Mesenchymal stem cell (in vitro differentiated cells and primary cell): ENCODE data around the gene ZNF366.

ENCODE experiments used
- DNase-seq: peaks from one replicate; pipeline ENCODE4 v3.0.0-alpha.2; 2013
- H2AFZ ChIP-seq: one replicate; pipeline ENCODE4 v1.6.1; 2013; ENCODE audit warnings: low read depth, mild to moderate bottlenecking, control low read depth, inconsistent platforms, low read length, moderate library complexity
- H2AK5ac ChIP-seq: 2 replicates; pipeline ENCODE4 v1.6.1; 2013; ENCODE audit warnings: low read length, moderate library complexity, mild to moderate bottlenecking, inconsistent platforms; ENCODE audit not compliant: severe bottlenecking
- H2BK120ac ChIP-seq: one replicate; pipeline ENCODE4 v1.6.1; 2013; ENCODE audit warnings: low read depth, mild to moderate bottlenecking, inconsistent platforms, low read length, moderate library complexity
- H2BK12ac ChIP-seq, 2 experiments: one replicate each; pipeline ENCODE4 v1.6.1; 2013; ENCODE audit warnings: inconsistent platforms in 2 of 2, low read length in 2 of 2, mild to moderate bottlenecking in 2 of 2, moderate library complexity in 2 of 2, control low read depth in 1 of 2
- H2BK15ac ChIP-seq: one replicate; pipeline ENCODE4 v1.6.1; 2013; ENCODE audit warnings: mild to moderate bottlenecking, low read depth, inconsistent platforms; ENCODE audit not compliant: poor library complexity, severe bottlenecking
- H2BK5ac ChIP-seq: 2 replicates; pipeline ENCODE4 v1.6.1; 2013; ENCODE audit warnings: low read depth, mild to moderate bottlenecking, low read length, control low read depth, inconsistent platforms; ENCODE audit not compliant: poor library complexity, severe bottlenecking
- H3K14ac ChIP-seq, 2 experiments: one replicate each; pipeline ENCODE4 v1.6.1; 2013; ENCODE audit warnings: inconsistent platforms in 2 of 2, low read length in 2 of 2, control low read depth in 1 of 2, mild to moderate bottlenecking in 1 of 2, moderate library complexity in 1 of 2
- H3K18ac ChIP-seq, 2 experiments: one replicate each; pipeline ENCODE4 v1.6.1; 2013; ENCODE audit warnings: inconsistent platforms in 2 of 2, low read length in 2 of 2, control low read depth in 1 of 2, low read depth in 1 of 2, mild to moderate bottlenecking in 1 of 2
- H3K23ac ChIP-seq, 2 experiments: one replicate each; pipeline ENCODE4 v1.6.1; 2013; ENCODE audit warnings: inconsistent platforms in 2 of 2, low read length in 2 of 2, mild to moderate bottlenecking in 2 of 2, moderate library complexity in 2 of 2, control low read depth in 1 of 2
- H3K27ac ChIP-seq: 2 replicates; pipeline ENCODE4 v1.5.1; 2013; ENCODE audit warnings: mild to moderate bottlenecking, moderate library complexity, low read length, control low read depth, inconsistent platforms; ENCODE audit not compliant: poor library complexity, severe bottlenecking
- H3K27me3 ChIP-seq, 2 experiments: 2 replicates each; pipeline versions ENCODE4 v1.6.1 to v1.7.0; 2013; ENCODE audit warnings: low read length in 2 of 2, mild to moderate bottlenecking in 2 of 2, moderate library complexity in 2 of 2, control low read depth in 1 of 2, inconsistent platforms in 1 of 2; ENCODE audit not compliant: control insufficient read depth in 1 of 2, insufficient read depth in 1 of 2
- H3K36me3 ChIP-seq, 2 experiments: 2 replicates each; pipeline versions ENCODE4 v1.6.1 to v1.7.0; 2013; ENCODE audit warnings: low read length in 2 of 2, control low read depth in 1 of 2, inconsistent platforms in 1 of 2, low read depth in 1 of 2, mild to moderate bottlenecking in 1 of 2; ENCODE audit not compliant: insufficient read depth in 2 of 2, control insufficient read depth in 1 of 2
- H3K4ac ChIP-seq, 2 experiments: one replicate each; pipeline ENCODE4 v1.6.1; 2013; ENCODE audit warnings: inconsistent platforms in 2 of 2, low read length in 2 of 2, mild to moderate bottlenecking in 2 of 2, moderate library complexity in 2 of 2, control low read depth in 1 of 2, low read depth in 1 of 2
- H3K4me1 ChIP-seq: 2 replicates; pipeline ENCODE4 v1.6.1; 2013; ENCODE audit warnings: low read depth, low read length, control low read depth; ENCODE audit not compliant: control insufficient read depth, insufficient read depth
- H3K4me2 ChIP-seq: 2 replicates; pipeline ENCODE4 v1.6.1; 2013; ENCODE audit warnings: low read length, mild to moderate bottlenecking, inconsistent platforms; ENCODE audit not compliant: poor library complexity, severe bottlenecking
- H3K4me3 ChIP-seq, 2 experiments: 2 replicates each; pipeline versions ENCODE4 v1.5.1 to v1.7.0; 2013; ENCODE audit warnings: low read length in 2 of 2, mild to moderate bottlenecking in 2 of 2, control low read depth in 1 of 2, low read depth in 1 of 2; ENCODE audit not compliant: insufficient read depth in 1 of 2
- H3K79me1 ChIP-seq: replicated peaks from 2 replicates; pipeline ENCODE4 v1.6.1; 2013; ENCODE audit warnings: mild to moderate bottlenecking, control low read depth, low read length, inconsistent platforms; ENCODE audit not compliant: poor library complexity, severe bottlenecking
- H3K9ac ChIP-seq: 2 replicates; pipeline ENCODE4 v1.7.0; 2013; ENCODE audit warnings: mild to moderate bottlenecking, low read length, moderate library complexity
- H3K9me3 ChIP-seq: 2 replicates; pipeline ENCODE4 v1.7.0; 2013; ENCODE audit warnings: mild to moderate bottlenecking, low read length; ENCODE audit not compliant: control insufficient read depth
- H4K8ac ChIP-seq: one replicate; pipeline ENCODE4 v1.6.1; 2013; ENCODE audit warnings: inconsistent platforms, mild to moderate bottlenecking, low read length, moderate library complexity
- H4K91ac ChIP-seq: one replicate; pipeline ENCODE4 v1.6.1; 2013; ENCODE audit warnings: mild to moderate bottlenecking, low read length, inconsistent platforms
- WGBS: methylation state at CpG from one replicate; pipeline ENCODE4 v1.1.7; 2013; ENCODE audit warnings: mixed read lengths; 5-methylcytosine and 5-hydroxymethylcytosine counted together

The ZNF366 gene

GRCh38 chr5:72418271-72418670 lies 88.9 kb downstream of the ZNF366 start:
- H2BK5ac ChIP-seq: no peak overlapping the region
- no peak overlapping the region for H2AFZ ChIP-seq
- DNase-seq: no peak
- no peak overlapping the region for H2BK12ac ChIP-seq
- H4K8ac ChIP-seq: no peak overlapping the region
- H3K4me2 ChIP-seq: no peak overlapping the region
- no peak overlapping the region for H3K23ac ChIP-seq
- H3K4me3 ChIP-seq: no peak overlapping the region
- H3K9me3 ChIP-seq: no peaks in the 10 kb centered on the region
- no peaks in the 10 kb centered on the region for H3K79me1 ChIP-seq
- H3K9ac ChIP-seq: no peak overlapping the region
- no peak overlapping the region for H3K27ac ChIP-seq
- H3K18ac ChIP-seq: no peak overlapping the region
- no peak overlapping the region for H2AK5ac ChIP-seq
- WGBS: 94% methylated on average over 8 of the region's 9 CpGs
- no peaks in the 10 kb centered on the region for H3K36me3 ChIP-seq
- H4K91ac ChIP-seq: no peak overlapping the region
- H3K14ac ChIP-seq: no peak overlapping the region
- H2BK120ac ChIP-seq: no peak overlapping the region
- H3K27me3 ChIP-seq: no peaks in the 10 kb centered on the region
- no peak overlapping the region for H2BK15ac ChIP-seq
- H3K4ac ChIP-seq: no peak overlapping the region
- no peaks in the 10 kb centered on the region for H3K4me1 ChIP-seq

DNA sequence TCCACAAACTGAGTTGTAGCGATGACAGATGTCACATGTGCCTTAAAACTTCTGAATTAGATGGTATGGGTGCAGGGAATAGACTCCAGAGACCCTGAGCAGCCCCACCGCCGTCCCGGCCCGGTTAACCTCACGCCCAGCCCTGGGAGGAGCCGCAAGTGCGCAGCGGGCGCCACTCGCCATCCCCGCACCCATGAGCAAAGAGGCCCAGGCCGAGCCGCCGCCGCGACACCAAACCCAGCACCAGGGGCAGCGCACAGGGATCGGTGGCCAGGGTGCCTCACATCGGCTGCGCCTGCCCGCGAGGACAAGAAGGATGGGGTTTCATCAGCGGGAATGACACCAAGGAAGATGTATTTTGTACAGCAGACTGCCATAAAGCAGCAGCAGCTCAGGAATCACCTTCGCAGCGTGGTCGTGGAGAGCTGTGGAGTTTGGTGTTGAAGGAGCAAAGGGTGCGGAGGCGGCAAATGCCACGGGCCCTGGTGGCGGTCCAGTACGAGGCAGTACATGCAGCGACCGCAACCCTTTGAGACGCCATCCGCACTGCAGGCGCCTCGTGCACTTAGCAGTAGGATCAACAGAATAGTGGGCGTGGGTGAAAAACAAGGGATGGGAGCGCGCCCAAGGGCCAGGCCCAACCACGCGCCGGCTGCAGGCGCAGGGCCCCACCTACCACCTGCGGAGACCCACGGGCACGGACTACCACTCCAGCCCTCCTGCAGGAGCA lies 89.7 kb downstream of the ZNF366 start:
- Histone ChIP-seq H3K27ac (no peak overlapping the region), H3K4me2 (no peak overlapping the region), H4K91ac (no peak overlapping the region), H3K23ac (no peak overlapping the region), H3K14ac (no peak overlapping the region), H3K36me3 (no peaks in the 10 kb centered on the region), H3K4me1 (peaks cover 1% of the 10 kb centered on the region), H3K4me3 (no peak overlapping the region), H4K8ac (peak overlapping the region; percentile 33), H3K79me1 (no peaks in the 10 kb centered on the region), H3K18ac (no peak overlapping the region), H2AK5ac (no peak overlapping the region), H3K27me3 (no peaks in the 10 kb centered on the region), H3K9me3 (no peaks in the 10 kb centered on the region), H2BK12ac (peak overlapping the region in 1 of 2 experiments; percentile 21), H2BK5ac (no peak overlapping the region), H3K9ac (no peak overlapping the region), H3K4ac (no peak overlapping the region), H2BK15ac (no peak overlapping the region), H2BK120ac (no peak overlapping the region), H2AFZ (no peak overlapping the region)
- no peak for DNase-seq
- 99% methylated on average over 48 of the region's 48 CpGs for WGBS

- Histone ChIP-seq H2AFZ (no peak overlapping the region), H3K23ac (no peak overlapping the region), H4K91ac (no peak overlapping the region), H2AK5ac (no peak overlapping the region), H3K14ac (no peak overlapping the region), H3K4ac (no peak overlapping the region), H3K36me3 (no peaks in the 10 kb centered on the region), H3K9ac (no peak overlapping the region), H3K27me3 (no peaks in the 10 kb centered on the region), H2BK15ac (no peak overlapping the region), H3K4me2 (no peak overlapping the region), H3K18ac (no peak overlapping the region), H3K9me3 (no peaks in the 10 kb centered on the region), H3K4me1 (peaks cover 1% of the 10 kb centered on the region), H3K79me1 (no peaks in the 10 kb centered on the region), H2BK5ac (no peak overlapping the region), H3K27ac (no peak overlapping the region), H3K4me3 (no peak overlapping the region), H2BK12ac (no peak overlapping the region), H2BK120ac (no peak overlapping the region), H4K8ac (no peak overlapping the region)
- no peak for DNase-seq
- 100% methylated on average over 3 of the region's 5 CpGs for WGBS
Observed at GRCh38 chr5:72415616-72416325, 91.4 kb downstream of the ZNF366 start.

DNA sequence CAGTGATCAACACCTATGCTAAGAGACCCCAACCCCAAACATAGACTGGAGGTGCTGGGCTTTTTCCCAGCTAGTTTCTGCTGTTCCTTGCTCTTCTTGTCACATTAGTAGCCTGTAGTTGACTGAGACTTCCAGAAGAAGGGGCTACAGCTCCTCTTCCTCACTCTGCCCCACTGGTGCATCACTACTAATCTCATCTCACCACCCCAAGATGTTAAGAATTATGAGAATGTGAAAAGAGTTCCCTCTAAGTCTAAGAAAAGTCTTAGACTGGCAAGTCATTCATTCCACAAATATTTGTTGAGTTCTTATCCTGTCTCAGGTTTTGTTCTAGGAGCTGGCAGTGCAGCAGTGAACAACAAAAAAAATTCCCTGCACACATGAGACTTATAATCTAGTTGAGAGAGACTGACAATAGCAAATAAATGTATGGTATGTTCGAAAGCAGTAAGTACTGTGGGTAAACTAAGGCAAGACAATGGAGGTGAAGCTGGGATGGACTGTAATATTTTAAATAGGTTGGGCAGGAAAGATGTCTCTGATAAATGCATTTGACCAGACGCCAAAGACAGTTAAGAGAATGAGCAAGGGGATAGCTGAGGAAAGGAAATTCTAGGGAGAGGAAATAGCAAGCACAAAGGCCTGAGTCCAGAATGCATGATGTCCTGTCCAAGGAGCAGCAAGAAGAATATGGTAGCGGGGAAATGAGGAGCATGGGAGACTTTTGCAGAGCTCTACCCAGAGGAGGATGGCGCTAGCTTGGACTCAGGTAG lies 94.7 kb downstream of the ZNF366 start:
- peaks cover 1% of the 10 kb centered on the region for H3K4me1 ChIP-seq
- no peaks in the 10 kb centered on the region for H3K79me1 ChIP-seq
- H2BK15ac ChIP-seq: no peak overlapping the region
- DNase-seq: no peak
- H3K4me3 ChIP-seq: no peak overlapping the region
- H3K4me2 ChIP-seq: no peak overlapping the region
- no peak overlapping the region for H4K8ac ChIP-seq
- H3K9me3 ChIP-seq: no peaks in the 10 kb centered on the region
- 84% methylated on average over 4 of the region's 4 CpGs for WGBS
- H2AFZ ChIP-seq: no peak overlapping the region
- peak overlapping the region; percentile 33 for H3K27ac ChIP-seq
- no peak overlapping the region for H4K91ac ChIP-seq
- H3K14ac ChIP-seq: no peak overlapping the region
- H2BK12ac ChIP-seq: no peak overlapping the region
- H3K9ac ChIP-seq: no peak overlapping the region
- no peak overlapping the region for H3K23ac ChIP-seq
- no peak overlapping the region for H2AK5ac ChIP-seq
- no peak overlapping the region for H2BK120ac ChIP-seq
- H3K36me3 ChIP-seq: no peaks in the 10 kb centered on the region
- H3K18ac ChIP-seq: no peak overlapping the region
- no peaks in the 10 kb centered on the region for H3K27me3 ChIP-seq
- H3K4ac ChIP-seq: no peak overlapping the region
- no peak overlapping the region for H2BK5ac ChIP-seq
